Gastroesophageal sphincter (tissue), 3 donors: ENCODE data around the gene NUMA1.

Experiments
- CTCF ChIP-seq, 4 experiments: fragments of 200-600 bp in 2 of 4; fragments of 450-650 bp in 2 of 4; sonication (generic) in 1 of 4; IDR thresholded peaks; one replicate each; pipeline ENCODE4 v1.5.1; 2017 to 2019; ENCODE audit warnings: antibody characterized with exemption in 4 of 4, mild to moderate bottlenecking in 2 of 4, moderate library complexity in 2 of 4
- EP300 ChIP-seq: sonication (generic); formaldehyde crosslinking; IDR thresholded peaks from one replicate; pipeline ENCODE4 v1.6.1; 2017; ENCODE audit warnings: antibody characterized with exemption, mild to moderate bottlenecking
- POLR2A ChIP-seq, 2 donors: fragments of 450-650 bp; IDR thresholded peaks; one replicate each; pipeline ENCODE4 v1.6.1; 2017; ENCODE audit warnings: antibody characterized with exemption in 2 of 2, mild to moderate bottlenecking in 2 of 2, moderate library complexity in 1 of 2
- POLR2AphosphoS5 ChIP-seq: sonication (generic); formaldehyde crosslinking; IDR thresholded peaks from one replicate; pipeline ENCODE4 v1.6.1; 2017; ENCODE audit warnings: antibody characterized with exemption

GRCh38 chr11:71964641-71965040, 115.7 kb downstream of the NUMA1 start:
- TF ChIP-seq POLR2AphosphoS5 (no peak), CTCF (IDR thresholded peaks at IDR 0.05) (no peak), EP300 (no peak), POLR2A (IDR thresholded peaks at IDR 0.05) (no peak)
